ENCODE data around the gene VTI1A.
"Not testable (repeated sequence)": the region's sequence is repeated elsewhere in the genome, so short reads cannot be mapped to it uniquely, and the experiment has no call there.

The VTI1A gene

GRCh38 chr10:112461029-112461887, 14.2 kb downstream of the VTI1A start:
- H3K9me3 ChIP-seq (replicated peaks; ENCODE audit: insufficient read depth, low read length) = no peaks in the 10 kb centered on the region
- no peak overlapping the region for H3K27ac ChIP-seq (ENCODE audit: low read length)
- TF ChIP-seq CTCF (IDR thresholded peaks at IDR 0.05; ENCODE audit: low read length) = no peak
- no peak for TF ChIP-seq EZH2 (optimal IDR thresholded peaks at IDR 0.05; ENCODE audit: low read depth, low read length)
- no peak for TF ChIP-seq EZH2phosphoT487 (IDR thresholded peaks at IDR 0.05; ENCODE audit: low read length)

GRCh38 chr10:112464074-112464473, 17.1 kb downstream of the VTI1A start:
- not testable (repeated sequence) for H2AFZ ChIP-seq (ENCODE audit: low read length); H3K4me3 ChIP-seq (ENCODE audit: low read length); DNase-seq; H3K9me3 ChIP-seq (replicated peaks; ENCODE audit: insufficient read depth, low read length); H3K4me2 ChIP-seq (ENCODE audit: low read depth, low read length); H3K36me3 ChIP-seq (replicated peaks; ENCODE audit: insufficient read depth, low read length); H3K79me2 ChIP-seq (ENCODE audit: low read length); H3F3A ChIP-seq (ENCODE audit: insufficient read depth, low read length); H3K27me3 ChIP-seq (replicated peaks; ENCODE audit: insufficient read depth, low read length); H3K4me1 ChIP-seq (ENCODE audit: low read length); H3K27ac ChIP-seq (ENCODE audit: low read length); H3K9me2 ChIP-seq (replicated peaks; ENCODE audit: insufficient read depth, low read length); H3K9ac ChIP-seq (ENCODE audit: low read length)
- H4K20me1 ChIP-seq (ENCODE audit: insufficient read depth, low read length) = peaks cover 11% of the 10 kb centered on the region; the same call in 1 of the 2 replicates

More at GRCh38 chr10:112461029-112461887, 14.2 kb downstream of the VTI1A start:
- DNase-seq = no peak
- H3K4me1 ChIP-seq (ENCODE audit: low read length) = peaks cover 9% of the 10 kb centered on the region; the same call in 1 of the 2 replicates
- no peaks in the 10 kb centered on the region for H3K27me3 ChIP-seq (replicated peaks; ENCODE audit: insufficient read depth, low read length)
- no peak overlapping the region for H3K4me2 ChIP-seq (ENCODE audit: low read depth, low read length)
- no peak overlapping the region for H2AFZ ChIP-seq (ENCODE audit: low read length)
- no peak overlapping the region for H3K4me3 ChIP-seq (ENCODE audit: low read length)
- no peaks in the 10 kb centered on the region for H3K9me2 ChIP-seq (replicated peaks; ENCODE audit: insufficient read depth, low read length)
- no peaks in the 10 kb centered on the region for H3K36me3 ChIP-seq (replicated peaks; ENCODE audit: insufficient read depth, low read length)
- H4K20me1 ChIP-seq (ENCODE audit: insufficient read depth, low read length) = peaks cover 9% of the 10 kb centered on the region; the same call in 1 of the 2 replicates
- peaks cover 5% of the 10 kb centered on the region for H3F3A ChIP-seq (ENCODE audit: insufficient read depth, low read length)
- H3K79me2 ChIP-seq (ENCODE audit: low read length) = no peaks in the 10 kb centered on the region; the same call in 1 of the 2 replicates
- H3K9ac ChIP-seq (ENCODE audit: low read length) = no peak overlapping the region

- Histone ChIP-seq H3K9me3 (replicated peaks; ENCODE audit: insufficient read depth, low read length) (no peaks in the 10 kb centered on the region), H3K4me3 (ENCODE audit: low read length) (no peak overlapping the region), H3F3A (ENCODE audit: insufficient read depth, low read length) (peaks cover 5% of the 10 kb centered on the region), H3K27me3 (replicated peaks; ENCODE audit: insufficient read depth, low read length) (no peaks in the 10 kb centered on the region), H3K9ac (ENCODE audit: low read length) (no peak overlapping the region), H3K27ac (ENCODE audit: low read length) (no peak overlapping the region), H3K79me2 (ENCODE audit: low read length) (no peaks in the 10 kb centered on the region; the same call in 1 of the 2 replicates), H2AFZ (ENCODE audit: low read length) (no peak overlapping the region), H3K9me2 (replicated peaks; ENCODE audit: insufficient read depth, low read length) (no peaks in the 10 kb centered on the region), H3K4me2 (ENCODE audit: low read depth, low read length) (peak overlapping the region; percentile 21; the same call in 1 of the 2 replicates), H4K20me1 (ENCODE audit: insufficient read depth, low read length) (peaks cover 11% of the 10 kb centered on the region), H3K36me3 (replicated peaks; ENCODE audit: insufficient read depth, low read length) (no peaks in the 10 kb centered on the region), H3K4me1 (ENCODE audit: low read length) (peaks cover 9% of the 10 kb centered on the region; the same call in 1 of the 2 replicates)
- TF ChIP-seq EZH2phosphoT487 (IDR thresholded peaks at IDR 0.05; ENCODE audit: low read length) (peak; percentile 80; the same call in 1 of the 2 replicates), CTCF (IDR thresholded peaks at IDR 0.05; ENCODE audit: low read length) (no peak), EZH2 (optimal IDR thresholded peaks at IDR 0.05; ENCODE audit: low read depth, low read length) (no peak)
- peak; percentile 66 for DNase-seq
These were observed 18.4 kb downstream of the VTI1A start for GRCh38 chr10:112465299-112465883.
